Measurements from ENCODE around the gene COA3.

The COA3 gene

GRCh38 chr17:42798383-42799380, at the start of gene COA3, which contains the start of gene CNTD1:
COA3 (minus strand) TSS chr17:42798704; CDS start chr17:42798681, 23 bp downstream.
CNTD1 (plus strand) TSS chr17:42798861; CDS start chr17:42799068, 207 bp downstream.
- DNase-seq (ENCODE audit: insufficient read length, low spot score), result peak; percentile 98
- FAIRE-seq, result peak; percentile 90

GRCh38 chr17:42848093-42848492, 49.6 kb upstream of the COA3 start:
- DNase-seq (ENCODE audit: insufficient read length, low spot score) (no peak), FAIRE-seq (no peak)

GRCh38 chr17:42846594-42847280, 48.2 kb upstream of the COA3 start:
- FAIRE-seq (peak; percentile 44), DNase-seq (ENCODE audit: insufficient read length, low spot score) (no peak)

GRCh38 chr17:42845918-42846593, 47.6 kb upstream of the COA3 start:
- peak; percentile 26 for FAIRE-seq
- DNase-seq (ENCODE audit: insufficient read length, low spot score), result no peak

GRCh38 chr17:42845556-42845917, 47.0 kb upstream of the COA3 start:
- no peak for FAIRE-seq
- DNase-seq (ENCODE audit: insufficient read length, low spot score), result no peak

GRCh38 chr17:42844761-42845555, 46.5 kb upstream of the COA3 start:
- FAIRE-seq, result peak; percentile 9

GRCh38 chr17:42844271-42844670, 45.8 kb upstream of the COA3 start, which contains the start of gene AOC2:
AOC2 (plus strand) TSS chr17:42844580; CDS start chr17:42844627, 47 bp downstream.
- FAIRE-seq, result peak; percentile 79

More at GRCh38 chr17:42844761-42845555, 46.5 kb upstream of the COA3 start:
- DNase-seq (ENCODE audit: insufficient read length, low spot score), result no peak

GRCh38 chr17:42843358-42843934, 44.9 kb upstream of the COA3 start:
- DNase-seq (ENCODE audit: insufficient read length, low spot score), result peak; percentile 79
- FAIRE-seq, result peak; percentile 83

More at GRCh38 chr17:42844271-42844670, 45.8 kb upstream of the COA3 start, which contains the start of gene AOC2:
- no peak for DNase-seq (ENCODE audit: insufficient read length, low spot score)

GRCh38 chr17:42841975-42842685, 43.6 kb upstream of the COA3 start:
- DNase-seq (ENCODE audit: insufficient read length, low spot score) (no peak), FAIRE-seq (peak; percentile 9)

- FAIRE-seq, result no peak
Observed at GRCh38 chr17:42835732-42836131, 37.2 kb upstream of the COA3 start.

GRCh38 chr17:42833767-42834422, 35.4 kb upstream of the COA3 start:
- DNase-seq (ENCODE audit: insufficient read length, low spot score) (no peak), FAIRE-seq (no peak)

More at GRCh38 chr17:42835732-42836131, 37.2 kb upstream of the COA3 start:
- DNase-seq (ENCODE audit: insufficient read length, low spot score), result no peak

- FAIRE-seq (peak; percentile 98), DNase-seq (ENCODE audit: insufficient read length, low spot score) (peak; percentile 97)
Observed at GRCh38 chr17:42832934-42833766, 34.6 kb upstream of the COA3 start, which contains the start of gene PSME3. PSME3 (plus strand) TSS chr17:42833397; CDS start chr17:42833632, 235 bp downstream.

GRCh38 chr17:42832213-42832933, 33.9 kb upstream of the COA3 start:
- no peak for DNase-seq (ENCODE audit: insufficient read length, low spot score)
- no peak for FAIRE-seq

- no peak for DNase-seq (ENCODE audit: insufficient read length, low spot score)
- no peak for FAIRE-seq
Observed at GRCh38 chr17:42830971-42831370, 32.5 kb upstream of the COA3 start.

- DNase-seq (ENCODE audit: insufficient read length, low spot score), result no peak
- no peak for FAIRE-seq
Observed at GRCh38 chr17:42827472-42827871, 29.0 kb upstream of the COA3 start.

GRCh38 chr17:42821176-42821575, 22.7 kb upstream of the COA3 start:
- DNase-seq (ENCODE audit: insufficient read length, low spot score), result no peak
- FAIRE-seq, result no peak
